ENCODE results near the gene ZNF219. TPM values are rescaled to one million over a fixed set of nuclear protein-coding genes. Genes with fewer than 3 reads are reported as not detected.
A peak's percentile ranks its signal among the peaks of the same experiment; 100 is the strongest.

Gene ZNF219
- total RNA-seq, 3 donors from 2014 or later, result 32.4 to 62.2 (median 32.8) TPM

GRCh38 chr14:21072031-21072473, 26.4 kb downstream of the ZNF219 start:
- peak overlapping the region; percentile 91 to 92 for H3K27ac ChIP-seq
- H3K27me3 ChIP-seq, result no peaks in the 10 kb centered on the region
- no peaks in the 10 kb centered on the region for H3K9me3 ChIP-seq
- no peaks in the 10 kb centered on the region for H3K36me3 ChIP-seq
- TF ChIP-seq POLR2A (IDR thresholded peaks at IDR 0.05) (peak; percentile 13), POLR2AphosphoS5 (IDR thresholded peaks at IDR 0.05) (peak in 1 of 3 donors; percentile 39), CTCF (IDR thresholded peaks at IDR 0.05) (no peak)
- peak overlapping the region; percentile 68 to 86 (median 73) for H3K4me3 ChIP-seq
- intact Hi-C loops (cut with DNase I; ENCODE audit: low total_unique reads), result no loop called here
- no peak for DNase-seq (ENCODE audit: low spot score in 2 of 2)
- peaks cover 4 to 17% of the 10 kb centered on the region in 2 donors for H3K4me1 ChIP-seq

- Histone ChIP-seq H3K36me3 (no peaks in the 10 kb centered on the region), H3K4me1 (peaks cover 4 to 17% of the 10 kb centered on the region in 2 donors), H3K27me3 (no peaks in the 10 kb centered on the region), H3K4me3 (peak overlapping the region; percentile 68 to 86 (median 73)), H3K9me3 (no peaks in the 10 kb centered on the region), H3K27ac (peak overlapping the region; percentile 91 to 92)
- peak; percentile 65 to 71 for DNase-seq (ENCODE audit: low spot score in 2 of 2)
- intact Hi-C loops (cut with DNase I; ENCODE audit: low total_unique reads), result no loop called here
- TF ChIP-seq POLR2A (IDR thresholded peaks at IDR 0.05) (no peak), CTCF (IDR thresholded peaks at IDR 0.05) (no peak), POLR2AphosphoS5 (IDR thresholded peaks at IDR 0.05) (peak in 1 of 3 donors; percentile 33)
Observed at GRCh38 chr14:21071225-21072030, 27.0 kb downstream of the ZNF219 start.

- TF ChIP-seq CTCF (IDR thresholded peaks at IDR 0.05) (no peak), POLR2AphosphoS5 (IDR thresholded peaks at IDR 0.05) (no peak), POLR2A (IDR thresholded peaks at IDR 0.05) (no peak)
- DNase-seq (ENCODE audit: low spot score in 2 of 2), result peak in 1 of 2 donors; percentile 48
- Histone ChIP-seq H3K4me3 (peak overlapping the region; percentile 68 to 86 (median 73)), H3K27me3 (no peaks in the 10 kb centered on the region), H3K9me3 (no peaks in the 10 kb centered on the region), H3K27ac (peak overlapping the region; percentile 91 to 92), H3K36me3 (no peaks in the 10 kb centered on the region), H3K4me1 (peaks cover 4 to 17% of the 10 kb centered on the region in 2 donors)
- intact Hi-C loops (cut with DNase I; ENCODE audit: low total_unique reads), result no loop called here
Observed at GRCh38 chr14:21070610-21071224, 27.7 kb downstream of the ZNF219 start.

GRCh38 chr14:21070083-21070609, 28.3 kb downstream of the ZNF219 start, which contains the start of gene ARHGEF40:
ARHGEF40 (plus strand) TSS chr14:21070304; CDS start chr14:21070397, 93 bp downstream.
- intact Hi-C loops (cut with DNase I; ENCODE audit: low total_unique reads), result no loop called here
- H3K27ac ChIP-seq, result peak within 1 kb of the TSS; percentile 91 to 92

More at GRCh38 chr14:21070083-21070609, 28.3 kb downstream of the ZNF219 start, which contains the start of gene ARHGEF40:
- peaks cover 4 to 17% of the 10 kb centered on the region in 2 donors for H3K4me1 ChIP-seq
- no peaks in the 10 kb centered on the region for H3K9me3 ChIP-seq
- DNase-seq (ENCODE audit: low spot score in 2 of 2), result no peak
- TF ChIP-seq POLR2A (IDR thresholded peaks at IDR 0.05) (no peak), CTCF (IDR thresholded peaks at IDR 0.05) (no peak), POLR2AphosphoS5 (IDR thresholded peaks at IDR 0.05) (no peak)
- H3K36me3 ChIP-seq, result no peaks in the 10 kb centered on the region
- no peaks in the 10 kb centered on the region for H3K27me3 ChIP-seq
- H3K4me3 ChIP-seq, result peak within 1 kb of the TSS; percentile 68 to 86 (median 73)

All from breast epithelium (tissue), 4 donors.